ENCODE results near the gene ZNF678. TPM values are rescaled to one million over a fixed set of nuclear protein-coding genes. Genes with fewer than 3 reads are reported as not detected.

The ZNF678 gene
- total and polyA plus RNA-seq, 9 of the 15 experiments (the other 6 are each of a cell fraction or from before 2014, with no cell fraction given): 3.0 to 16.8 (median 8.0) TPM

GRCh38 chr1:227673441-227673840, 110.1 kb downstream of the ZNF678 start:
- in situ Hi-C loops (cut with MboI): no loop called here
- H4K20me1 ChIP-seq (replicated peaks; ENCODE audit: control insufficient read depth, insufficient read depth, low read length): no peaks in the 10 kb centered on the region
- ChIA-PET POLR2A (no interaction called here), CTCF (ENCODE audit: low intra/inter-chr PET ratio) (no interaction called here)
- ATAC-seq: no peak
- no peaks in the 10 kb centered on the region; the same call in 1 of the 2 replicates for H3K9me3 ChIP-seq (replicated peaks; ENCODE audit: control insufficient read depth, insufficient read depth, low read depth, low read length)
- no peak overlapping the region for H3K27ac ChIP-seq (ENCODE audit: extremely low read depth, low read depth, low read length)
- H3K79me2 ChIP-seq (ENCODE audit: control insufficient read depth, insufficient read depth, low read length): no peaks in the 10 kb centered on the region
- no TSS peak for BruUV-seq (replicated peaks)
- H2AFZ ChIP-seq (ENCODE audit: low read depth, low read length): no peak overlapping the region
- no peaks in the 10 kb centered on the region for H3K27me3 ChIP-seq (ENCODE audit: control insufficient read depth in 2 of 2, insufficient read depth in 2 of 2, low read length in 2 of 2)
- H3K4me3 ChIP-seq: no peak overlapping the region
- 0% methylated on average over 1 of the region's 1 CpG for WGBS (ENCODE audit: insufficient coverage, low coverage, missing lambda C conversion rate)
- intact Hi-C loops (cut with micrococcal nuclease): no loop called here
- no peaks in the 10 kb centered on the region for H3K36me3 ChIP-seq (ENCODE audit: control insufficient read depth, insufficient read depth, low read length)
- no peak for DNase-seq (ENCODE audit: extremely low read depth in 1 of 4, low spot score in 3 of 4)
- FAIRE-seq: no peak
- no peak overlapping the region for H3K4me2 ChIP-seq (ENCODE audit: insufficient read depth, low read length)
- no peaks in the 10 kb centered on the region for H3K4me1 ChIP-seq (replicated peaks in 1 of 2; ENCODE audit: control insufficient read depth in 2 of 2, insufficient read depth in 2 of 2, low read length in 2 of 2)
- no peaks in the 10 kb centered on the region for H3K9me1 ChIP-seq (ENCODE audit: control insufficient read depth, insufficient read depth, low read length)
- H3K9ac ChIP-seq (ENCODE audit: insufficient read depth in 1 of 2, low read depth in 2 of 2, low read length in 2 of 2): no peak overlapping the region
- TF ChIP-seq, protein P1, sequence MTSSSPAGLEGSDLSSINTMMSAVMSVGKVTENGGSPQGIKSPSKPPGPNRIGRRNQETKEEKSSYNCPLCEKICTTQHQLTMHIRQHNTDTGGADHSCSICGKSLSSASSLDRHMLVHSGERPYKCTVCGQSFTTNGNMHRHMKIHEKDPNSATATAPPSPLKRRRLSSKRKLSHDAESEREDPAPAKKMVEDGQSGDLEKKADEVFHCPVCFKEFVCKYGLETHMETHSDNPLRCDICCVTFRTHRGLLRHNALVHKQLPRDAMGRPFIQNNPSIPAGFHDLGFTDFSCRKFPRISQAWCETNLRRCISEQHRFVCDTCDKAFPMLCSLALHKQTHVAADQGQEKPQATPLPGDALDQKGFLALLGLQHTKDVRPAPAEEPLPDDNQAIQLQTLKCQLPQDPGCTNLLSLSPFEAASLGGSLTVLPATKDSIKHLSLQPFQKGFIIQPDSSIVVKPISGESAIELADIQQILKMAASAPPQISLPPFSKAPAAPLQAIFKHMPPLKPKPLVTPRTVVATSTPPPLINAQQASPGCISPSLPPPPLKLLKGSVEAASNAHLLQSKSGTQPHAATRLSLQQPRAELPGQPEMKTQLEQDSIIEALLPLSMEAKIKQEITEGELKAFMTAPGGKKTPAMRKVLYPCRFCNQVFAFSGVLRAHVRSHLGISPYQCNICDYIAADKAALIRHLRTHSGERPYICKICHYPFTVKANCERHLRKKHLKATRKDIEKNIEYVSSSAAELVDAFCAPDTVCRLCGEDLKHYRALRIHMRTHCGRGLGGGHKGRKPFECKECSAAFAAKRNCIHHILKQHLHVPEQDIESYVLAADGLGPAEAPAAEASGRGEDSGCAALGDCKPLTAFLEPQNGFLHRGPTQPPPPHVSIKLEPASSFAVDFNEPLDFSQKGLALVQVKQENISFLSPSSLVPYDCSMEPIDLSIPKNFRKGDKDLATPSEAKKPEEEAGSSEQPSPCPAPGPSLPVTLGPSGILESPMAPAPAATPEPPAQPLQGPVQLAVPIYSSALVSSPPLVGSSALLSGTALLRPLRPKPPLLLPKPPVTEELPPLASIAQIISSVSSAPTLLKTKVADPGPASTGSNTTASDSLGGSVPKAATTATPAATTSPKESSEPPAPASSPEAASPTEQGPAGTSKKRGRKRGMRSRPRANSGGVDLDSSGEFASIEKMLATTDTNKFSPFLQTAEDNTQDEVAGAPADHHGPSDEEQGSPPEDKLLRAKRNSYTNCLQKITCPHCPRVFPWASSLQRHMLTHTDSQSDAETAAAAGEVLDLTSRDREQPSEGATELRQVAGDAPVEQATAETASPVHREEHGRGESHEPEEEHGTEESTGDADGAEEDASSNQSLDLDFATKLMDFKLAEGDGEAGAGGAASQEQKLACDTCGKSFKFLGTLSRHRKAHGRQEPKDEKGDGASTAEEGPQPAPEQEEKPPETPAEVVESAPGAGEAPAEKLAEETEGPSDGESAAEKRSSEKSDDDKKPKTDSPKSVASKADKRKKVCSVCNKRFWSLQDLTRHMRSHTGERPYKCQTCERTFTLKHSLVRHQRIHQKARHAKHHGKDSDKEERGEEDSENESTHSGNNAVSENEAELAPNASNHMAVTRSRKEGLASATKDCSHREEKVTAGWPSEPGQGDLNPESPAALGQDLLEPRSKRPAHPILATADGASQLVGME (CRISPR knock-in tag; IDR thresholded peaks at IDR 0.05): no peak
- TF ChIP-seq ZNF589 (CRISPR knock-in tag; IDR thresholded peaks at IDR 0.05; ENCODE audit: low read depth) (no peak), THRA (IDR thresholded peaks at IDR 0.05) (no peak), NELFE (IDR thresholded peaks at IDR 0.05; ENCODE audit: insufficient read depth, insufficient read length) (no peak), ZNF717 (CRISPR knock-in tag; IDR thresholded peaks at IDR 0.05) (no peak), SAFB (IDR thresholded peaks at IDR 0.05; ENCODE audit: borderline replicate concordance, low read depth, low read length) (no peak), LCOR (CRISPR knock-in tag; IDR thresholded peaks at IDR 0.05) (no peak), BCOR (IDR thresholded peaks at IDR 0.05) (no peak), TCF7L2 (IDR thresholded peaks at IDR 0.05; ENCODE audit: low read depth, low read length) (no peak), RNF219 (CRISPR knock-in tag; IDR thresholded peaks at IDR 0.05) (no peak)
- TF ChIP-seq, protein P2, sequence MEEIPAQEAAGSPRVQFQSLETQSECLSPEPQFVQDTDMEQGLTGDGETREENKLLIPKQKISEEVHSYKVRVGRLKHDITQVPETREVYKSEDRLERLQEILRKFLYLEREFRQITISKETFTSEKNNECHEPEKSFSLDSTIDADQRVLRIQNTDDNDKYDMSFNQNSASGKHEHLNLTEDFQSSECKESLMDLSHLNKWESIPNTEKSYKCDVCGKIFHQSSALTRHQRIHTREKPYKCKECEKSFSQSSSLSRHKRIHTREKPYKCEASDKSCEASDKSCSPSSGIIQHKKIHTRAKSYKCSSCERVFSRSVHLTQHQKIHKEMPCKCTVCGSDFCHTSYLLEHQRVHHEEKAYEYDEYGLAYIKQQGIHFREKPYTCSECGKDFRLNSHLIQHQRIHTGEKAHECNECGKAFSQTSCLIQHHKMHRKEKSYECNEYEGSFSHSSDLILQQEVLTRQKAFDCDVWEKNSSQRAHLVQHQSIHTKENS (CRISPR knock-in tag; IDR thresholded peaks at IDR 0.05): no peak
- TF ChIP-seq, protein P3, sequence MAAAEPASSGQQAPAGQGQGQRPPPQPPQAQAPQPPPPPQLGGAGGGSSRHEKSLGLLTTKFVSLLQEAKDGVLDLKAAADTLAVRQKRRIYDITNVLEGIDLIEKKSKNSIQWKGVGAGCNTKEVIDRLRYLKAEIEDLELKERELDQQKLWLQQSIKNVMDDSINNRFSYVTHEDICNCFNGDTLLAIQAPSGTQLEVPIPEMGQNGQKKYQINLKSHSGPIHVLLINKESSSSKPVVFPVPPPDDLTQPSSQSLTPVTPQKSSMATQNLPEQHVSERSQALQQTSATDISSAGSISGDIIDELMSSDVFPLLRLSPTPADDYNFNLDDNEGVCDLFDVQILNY (CRISPR knock-in tag; IDR thresholded peaks at IDR 0.05): no peak

All from K562 (cell line).